Motor neuron (in vitro differentiated cells): ENCODE data around the gene TBXT. TPM values are rescaled to one million over a fixed set of nuclear protein-coding genes. Genes with fewer than 3 reads are reported as not detected.

Experiments
- ATAC-seq, 8 experiments: fragments of 200-7000 bp; cut with Tn5 transposase; replicated peaks in 6 of 8; 2 replicates each; pipeline ENCODE4 v1.8.0; 2021; ENCODE audit warnings: mild to moderate bottlenecking in 8 of 8, moderate library complexity in 8 of 8
- H3K27ac ChIP-seq, 2 donors: fragments of 250-450 bp; sonication (Bioruptor Pico); 2 replicates each; pipeline ENCODE4 v1.9.0; 2021; ENCODE audit warnings: antibody characterized with exemption in 2 of 2, mild to moderate bottlenecking in 2 of 2, moderate library complexity in 1 of 2
- H3K4me1 ChIP-seq, 2 donors: fragments of 250-450 bp; sonication (Bioruptor Pico); replicated peaks in 1 of 2; 2 replicates each; pipeline ENCODE4 v1.6.1; 2021; ENCODE audit warnings: antibody characterized with exemption in 2 of 2, mild to moderate bottlenecking in 2 of 2, moderate library complexity in 1 of 2
- H3K4me3 ChIP-seq, 5 donors: fragments of 250-450 bp; sonication (Bioruptor Pico); 2 replicates each; pipeline ENCODE4 v1.9.0; 2021; ENCODE audit warnings: antibody characterized with exemption in 5 of 5, mild to moderate bottlenecking in 5 of 5, moderate library complexity in 4 of 5
- whole genome bisulfite sequencing, 10 experiments: fragments of 450-650 bp; shearing (Covaris generic); methylation state at CpG; one replicate each; pipeline ENCODE4 v1.0.0; 2022; 5-methylcytosine and 5-hydroxymethylcytosine counted together
- in situ Hi-C, 9 experiments: fragments of 400-800 bp; cut with MboI; loops; one replicate each; pipeline ENCODE4 v1.15.0; 2021; ENCODE audit warnings: low sequenced_read_pairs in 9 of 9, low pct_unique_long_range_greater_than_20kb in 2 of 9; ENCODE audit not compliant: unreplicated experiment in 9 of 9
- total RNA-seq, 8 experiments: library from RNA; unstranded; fragments of 300-600 nt; gene quantifications; 2 replicates each; pipeline versions ENCODE4 v1.2.3 to v1.2.4, GENCODE V29; 2022

The TBXT gene
- total RNA-seq, 8 experiments from 2014 or later: 0.13 to 0.28 TPM; not detected in 6

DNA sequence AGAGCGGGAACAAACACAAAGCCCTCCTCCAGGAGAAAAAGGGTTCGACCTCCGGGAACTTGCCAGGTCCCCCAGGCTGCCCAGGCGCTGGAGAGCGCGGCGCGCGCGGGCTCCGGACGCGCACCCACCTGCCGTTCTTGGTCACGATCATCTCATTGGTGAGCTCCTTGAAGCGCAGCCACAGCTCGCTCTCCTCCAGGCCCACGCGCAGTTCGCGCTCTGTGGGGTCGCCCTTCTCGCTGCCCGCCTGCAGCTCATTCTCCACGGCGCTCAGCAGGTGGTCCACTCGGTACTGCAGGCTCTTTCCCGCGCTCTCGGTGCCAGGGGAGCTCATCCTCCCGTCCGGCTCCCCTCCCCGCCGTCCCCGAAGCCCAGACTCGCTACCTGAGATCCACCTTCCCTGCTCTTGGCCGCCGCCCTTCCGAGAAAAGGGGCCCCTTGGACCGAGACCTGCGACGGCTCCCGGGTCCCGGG lies 356 bp downstream of the TBXT start:
- Histone ChIP-seq H3K4me1 (peaks cover 9 to 19% of the 10 kb centered on the region in 2 donors), H3K27ac (no peak overlapping the region), H3K4me3 (no peak overlapping the region)
- in situ Hi-C loops: loop anchor here in 2 of 9 experiments (25.0 kb wide), 3 partner anchors 95 to 245 kb away; partner anchors contain the start of gene MPC1 (in 1 of the 2)
- 0 to 10% (median 0%) methylated on average over 1 to 8 of the region's 44 CpGs; no CpG with 5 or more reads in 5 of the 10 experiments for WGBS, 10 experiments
- ATAC-seq: peak in 1 of 8 experiments; percentile 15

DNA sequence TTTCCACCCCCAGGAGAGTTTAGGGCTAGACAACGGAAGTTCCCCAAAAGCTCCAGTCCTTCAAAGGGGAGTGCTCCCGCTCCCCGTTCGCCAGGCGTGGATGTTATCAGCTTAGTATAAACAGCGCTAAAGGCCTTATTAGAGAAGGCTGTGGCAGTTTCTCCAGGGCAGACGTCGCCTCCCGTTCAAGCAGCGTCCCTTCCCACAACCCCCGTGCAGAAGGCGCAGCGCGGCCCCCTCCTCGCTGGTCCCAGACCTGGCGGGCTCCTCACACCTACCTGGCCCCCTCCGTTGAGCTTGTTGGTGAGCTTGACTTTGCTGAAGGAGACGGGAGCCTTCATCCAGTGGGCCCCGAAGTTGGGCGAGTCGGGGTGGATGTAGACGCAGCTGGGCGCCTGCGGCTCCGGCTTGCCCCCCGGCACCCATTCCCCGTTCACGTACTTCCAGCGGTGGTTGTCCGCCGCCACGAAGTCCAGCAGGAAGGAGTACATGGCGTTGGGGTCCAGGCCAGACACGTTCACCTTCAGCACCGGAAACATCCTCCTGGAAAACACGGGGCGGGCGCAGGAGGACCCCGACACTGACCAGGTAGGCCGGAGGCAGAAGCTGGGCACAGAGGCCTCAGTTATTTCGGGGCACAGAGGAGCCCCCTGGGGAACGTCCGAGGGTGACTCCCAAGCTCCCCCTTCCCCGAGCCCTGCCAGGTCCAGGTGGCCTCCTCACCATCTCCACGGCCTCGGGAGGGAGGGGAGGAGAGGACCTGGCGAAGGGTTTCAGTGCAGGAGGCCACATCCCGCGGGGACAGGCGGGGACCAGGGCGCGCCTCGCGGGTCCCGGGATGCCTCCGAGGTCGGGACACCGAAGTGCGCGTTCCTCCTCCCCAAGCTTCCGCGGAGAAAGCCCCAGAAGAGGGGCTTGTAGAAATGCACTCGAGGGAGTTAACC lies 1.1 kb downstream of the TBXT start:
- no peak for ATAC-seq
- in situ Hi-C loops: loop anchor here in 2 of 9 experiments (25.0 kb wide), 3 partner anchors 96 to 246 kb away; partner anchors contain the start of gene MPC1 (in 1 of the 2)
- Histone ChIP-seq H3K4me3 (no peak overlapping the region), H3K27ac (no peak overlapping the region), H3K4me1 (peaks cover 9 to 19% of the 10 kb centered on the region in 2 donors)
- 0 to 4% (median 1%) methylated on average over 1 to 19 of the region's 63 CpGs; no CpG with 5 or more reads in 4 of the 10 experiments for WGBS, 10 experiments

DNA sequence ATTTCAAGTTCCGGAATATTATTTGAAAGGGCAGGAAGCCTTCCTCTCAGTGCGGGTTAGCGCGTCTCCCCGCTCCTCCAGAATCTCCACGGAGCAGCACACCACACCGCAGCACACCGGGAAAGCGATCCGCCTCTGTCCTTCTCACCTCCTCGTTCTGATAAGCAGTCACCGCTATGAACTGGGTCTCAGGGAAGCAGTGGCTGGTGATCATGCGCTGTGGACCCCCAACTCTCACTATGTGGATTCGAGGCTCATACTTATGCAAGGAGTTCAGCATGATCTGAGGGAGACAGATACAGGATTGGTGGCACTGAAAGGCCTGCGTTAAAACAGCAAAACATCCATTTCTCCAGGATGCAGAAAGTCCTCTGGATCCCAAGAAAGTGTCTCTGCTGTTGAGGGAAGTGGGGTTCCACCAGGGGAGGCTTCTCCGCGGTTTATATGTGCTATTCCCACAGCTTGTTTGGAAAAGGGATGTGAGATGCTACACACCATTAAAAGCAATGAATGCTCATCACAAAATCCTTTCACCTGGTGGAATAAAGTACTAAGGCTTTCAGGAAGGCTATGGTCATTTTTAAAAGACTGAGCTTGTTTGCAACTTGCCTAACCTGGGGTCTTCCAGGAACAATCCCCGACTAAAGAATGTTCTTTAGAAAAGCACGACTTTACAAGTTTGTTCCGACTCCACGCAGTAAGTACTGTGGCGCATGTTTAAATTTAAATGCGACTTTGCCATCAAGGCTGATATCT lies 1.9 kb downstream of the TBXT start:
- Histone ChIP-seq H3K4me1 (peaks cover 9 to 19% of the 10 kb centered on the region in 2 donors), H3K27ac (no peak overlapping the region), H3K4me3 (no peak overlapping the region)
- 0 to 25% (median 13%) methylated on average over 1 to 18 of the region's 23 CpGs; no CpG with 5 or more reads in 1 of the 10 experiments for WGBS, 10 experiments
- ATAC-seq: no peak
- in situ Hi-C loops: loop anchor here in 2 of 9 experiments (25.0 kb wide), 3 partner anchors 97 to 247 kb away; partner anchors contain the start of gene MPC1 (in 1 of the 2)

DNA sequence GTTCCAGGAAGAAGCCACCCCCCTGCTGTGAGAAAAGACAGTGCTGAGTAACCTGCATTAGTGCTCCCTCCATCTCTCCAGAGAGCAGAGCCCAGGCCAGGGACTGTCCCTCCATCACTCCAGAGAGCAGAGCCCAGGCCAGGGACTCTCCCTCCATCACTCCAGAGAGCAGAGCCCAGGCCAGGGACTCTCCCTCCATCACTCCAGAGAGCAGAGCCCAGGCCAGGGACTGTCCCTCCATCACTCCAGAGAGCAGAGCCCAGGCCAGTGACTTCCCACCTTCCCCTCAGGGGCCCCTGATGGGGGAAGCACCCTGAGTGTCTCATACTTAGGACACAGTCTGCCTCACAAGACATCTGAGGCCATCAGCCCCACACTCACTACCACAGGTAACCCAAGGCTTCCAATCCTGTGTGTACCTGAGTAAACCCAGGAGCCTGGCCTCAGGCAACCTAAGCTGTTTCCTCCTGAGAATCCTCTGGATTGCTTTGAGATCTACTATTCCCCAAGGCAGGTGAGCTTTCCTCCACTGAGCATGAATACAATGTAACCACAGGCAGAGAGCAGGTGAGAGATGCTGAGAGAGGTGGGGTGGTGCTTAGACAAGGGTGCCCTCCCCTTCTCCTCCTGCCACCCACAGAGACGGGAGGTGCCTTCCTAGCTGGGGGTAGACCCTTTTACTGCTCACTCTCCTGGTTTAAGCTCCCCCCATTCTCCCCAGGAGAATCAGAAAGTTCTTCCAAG lies 4.9 kb downstream of the TBXT start:
- in situ Hi-C loops: loop anchor here in 2 of 9 experiments (25.0 kb wide), 3 partner anchors 100 to 250 kb away; partner anchors contain the start of gene MPC1 (in 1 of the 2)
- ATAC-seq: no peak
- 0% methylated on average over 1 of the region's 1 CpG; no CpG with 5 or more reads in 9 of the 10 experiments for WGBS, 10 experiments
- H3K27ac ChIP-seq: no peak overlapping the region
- H3K4me1 ChIP-seq: peaks cover 2 to 5% of the 10 kb centered on the region in 2 donors
- H3K4me3 ChIP-seq: no peak overlapping the region

DNA sequence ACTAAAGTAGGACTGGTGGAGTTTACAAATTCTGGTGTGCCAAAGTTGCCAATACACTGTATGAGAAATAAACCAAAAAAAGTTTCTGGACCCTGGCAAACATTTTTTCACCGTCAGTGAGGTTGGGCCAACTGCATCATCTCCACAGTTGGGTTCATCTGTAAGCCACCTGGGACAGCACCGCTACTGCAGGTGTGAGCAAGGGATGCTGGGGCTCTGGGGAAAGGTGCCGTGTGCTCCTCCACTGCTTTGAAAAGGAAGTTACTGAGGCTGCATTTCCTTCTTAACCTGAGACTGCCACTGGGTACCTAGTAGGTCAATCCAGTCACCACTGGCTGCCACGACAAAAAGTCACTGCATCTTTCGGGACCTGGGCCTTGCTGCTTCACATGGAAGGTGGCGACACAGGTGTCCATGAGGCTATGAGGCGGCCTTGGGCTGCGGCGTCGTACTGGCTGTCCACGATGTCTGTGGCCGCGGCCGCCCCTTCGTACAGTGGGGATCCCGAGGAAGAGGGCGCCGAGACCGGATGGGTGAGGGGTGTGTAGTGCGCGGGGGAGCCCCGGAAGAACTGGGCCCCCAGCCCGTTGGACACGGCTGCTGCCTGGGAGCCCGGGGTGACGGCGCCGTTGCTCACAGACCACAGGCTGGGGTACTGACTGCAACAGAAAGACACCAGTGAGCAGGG lies 9.6 kb downstream of the TBXT start:
- WGBS, 10 experiments: 40 to 100% (median 81%) methylated on average over 1 to 11 of the region's 28 CpGs; no CpG with 5 or more reads in 3 of the 10 experiments
- no peak overlapping the region for H3K4me3 ChIP-seq
- ATAC-seq: no peak
- H3K4me1 ChIP-seq: no peaks in the 10 kb centered on the region
- in situ Hi-C loops: loop anchor here in 2 of 9 experiments (25.0 kb wide), 3 partner anchors 104 to 254 kb away; partner anchors contain the start of gene MPC1 (in 1 of the 2)
- no peak overlapping the region for H3K27ac ChIP-seq

DNA sequence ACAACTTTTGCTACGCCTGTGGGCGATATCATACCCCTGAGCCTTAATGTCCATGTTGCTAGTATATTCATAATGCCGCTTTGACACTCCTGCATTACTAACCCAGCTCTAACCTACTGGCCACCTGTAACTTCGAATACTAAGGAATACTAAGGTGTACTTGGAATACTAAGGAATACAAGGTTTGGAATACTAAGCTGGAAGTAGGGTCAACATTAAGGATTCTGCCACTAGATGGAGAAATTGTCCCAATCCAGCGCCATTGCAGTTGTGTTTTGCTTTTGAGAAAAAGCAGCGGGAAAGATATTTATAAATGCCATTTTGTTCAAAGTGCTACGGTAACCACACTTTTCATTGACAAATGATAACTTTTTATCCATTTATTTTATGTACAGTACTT lies 10.7 kb downstream of the TBXT start:
- Histone ChIP-seq H3K4me1 (no peaks in the 10 kb centered on the region), H3K27ac (no peak overlapping the region), H3K4me3 (no peak overlapping the region)
- 6 to 87% (median 23%) methylated on average over 3 to 7 of the region's 7 CpGs for WGBS, 10 experiments
- in situ Hi-C loops: loop anchor here in 2 of 9 experiments (25.0 kb wide), 3 partner anchors 105 to 255 kb away; partner anchors contain the start of gene MPC1 (in 1 of the 2)
- peak in 2 of 8 experiments; percentile 43 to 59 for ATAC-seq

DNA sequence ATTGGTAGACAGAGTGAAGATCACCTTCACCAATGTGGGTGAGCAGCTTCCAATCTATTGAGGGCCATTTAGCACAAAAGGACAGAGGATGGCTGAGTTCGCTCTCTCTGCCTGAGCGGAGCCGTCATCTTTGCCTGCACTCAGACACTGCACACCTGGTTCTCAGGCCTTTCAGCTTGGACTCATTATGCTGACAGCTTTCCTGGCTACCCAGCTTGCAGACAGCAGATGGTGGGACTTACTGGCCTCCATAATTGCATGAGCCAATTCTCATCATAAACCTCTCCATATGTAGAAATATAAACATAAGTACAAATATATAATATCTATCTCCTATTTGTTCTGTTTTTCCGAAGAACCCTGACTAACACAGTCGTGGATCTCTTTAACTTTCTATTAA lies 13.7 kb downstream of the TBXT start:
- no peak for ATAC-seq
- in situ Hi-C loops: loop anchor here in 2 of 9 experiments (25.0 kb wide), 3 partner anchors 108 to 258 kb away; partner anchors contain the start of gene MPC1 (in 1 of the 2)
- Histone ChIP-seq H3K4me1 (no peaks in the 10 kb centered on the region), H3K27ac (no peak overlapping the region), H3K4me3 (no peak overlapping the region)
- WGBS, 10 experiments: 12 to 78% (median 54%) methylated on average over 1 to 5 of the region's 5 CpGs; no CpG with 5 or more reads in 1 of the 10 experiments

DNA sequence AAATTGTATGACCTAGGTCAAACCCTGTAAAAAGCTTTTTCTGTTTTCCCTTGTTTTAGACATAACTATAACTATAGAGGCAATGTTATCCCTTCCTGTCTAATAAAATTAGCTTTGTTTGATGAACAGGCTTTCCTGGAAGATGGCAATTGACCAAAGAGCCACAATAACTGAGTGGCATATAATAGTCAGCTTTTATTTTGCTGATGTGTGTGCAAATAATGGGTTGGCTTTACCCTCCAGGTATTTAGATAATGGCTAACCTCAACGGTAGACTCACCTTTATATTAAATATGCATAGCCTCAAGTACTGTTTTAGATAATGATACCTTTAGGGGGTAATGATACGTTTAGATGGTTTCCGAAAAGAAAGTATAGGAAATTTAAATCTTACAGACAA lies 15.0 kb downstream of the TBXT start:
- in situ Hi-C loops: loop anchor here in 2 of 9 experiments (25.0 kb wide), 3 partner anchors 110 to 260 kb away; partner anchors contain the start of gene MPC1 (in 1 of the 2)
- H3K4me1 ChIP-seq: no peaks in the 10 kb centered on the region
- no peak overlapping the region for H3K27ac ChIP-seq
- no peak overlapping the region for H3K4me3 ChIP-seq
- WGBS, 10 experiments: 3 to 93% (median 46%) methylated on average over 1 to 3 of the region's 3 CpGs; no CpG with 5 or more reads in 1 of the 10 experiments
- no peak for ATAC-seq

DNA sequence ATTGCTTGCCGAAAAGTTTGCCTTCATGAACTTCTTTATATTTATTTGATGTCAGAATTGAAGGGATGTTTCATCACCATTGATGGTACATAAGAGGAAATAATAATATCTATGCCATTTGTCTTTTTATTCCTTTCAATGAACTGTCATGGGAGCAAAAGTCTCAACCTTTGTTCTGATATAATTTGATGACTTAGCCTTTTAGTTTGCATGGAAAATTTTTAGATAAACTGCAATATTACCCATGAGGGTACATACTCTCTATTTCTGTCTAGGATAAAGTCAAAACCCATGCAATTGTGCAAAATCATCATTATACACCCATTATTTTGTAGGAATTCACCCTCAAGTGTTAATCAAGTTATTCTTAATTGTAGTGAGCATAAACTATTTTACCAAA lies 15.9 kb downstream of the TBXT start:
- H3K27ac ChIP-seq: no peak overlapping the region
- ATAC-seq: no peak
- in situ Hi-C loops: loop anchor here in 2 of 9 experiments (25.0 kb wide), 3 partner anchors 111 to 261 kb away; partner anchors contain the start of gene MPC1 (in 1 of the 2)
- WGBS, 10 experiments: 0 to 100% (median 76%) methylated on average over 1 of the region's 1 CpG; no CpG with 5 or more reads in 2 of the 10 experiments
- H3K4me1 ChIP-seq: no peaks in the 10 kb centered on the region
- H3K4me3 ChIP-seq: no peak overlapping the region

DNA sequence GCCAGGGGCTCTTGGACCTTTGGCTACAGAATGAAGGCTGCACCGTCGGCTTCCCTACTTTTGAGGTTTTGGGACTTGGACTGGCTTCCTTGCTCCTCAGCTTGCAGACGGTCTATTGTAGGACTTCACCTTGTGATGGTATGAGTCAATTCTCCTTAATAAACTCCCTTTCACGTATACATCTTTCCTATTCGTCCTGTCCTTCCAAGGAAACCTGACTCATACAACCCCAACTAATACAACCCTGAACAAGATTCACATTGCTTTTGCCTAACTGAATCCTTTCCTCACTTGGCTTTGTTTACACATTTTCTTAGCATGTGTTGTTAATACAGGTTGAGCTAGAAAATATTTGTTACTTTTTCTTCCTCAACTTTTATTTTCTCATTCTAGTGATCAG lies 21.9 kb downstream of the TBXT start:
- in situ Hi-C loops: no loop called here
- ATAC-seq: no peak
- Histone ChIP-seq H3K4me1 (no peaks in the 10 kb centered on the region), H3K4me3 (no peak overlapping the region), H3K27ac (no peak overlapping the region)
- whole genome bisulfite sequencing, 10 experiments: 14 to 80% (median 57%) methylated on average over 2 to 5 of the region's 5 CpGs; no CpG with 5 or more reads in 1 of the 10 experiments

DNA sequence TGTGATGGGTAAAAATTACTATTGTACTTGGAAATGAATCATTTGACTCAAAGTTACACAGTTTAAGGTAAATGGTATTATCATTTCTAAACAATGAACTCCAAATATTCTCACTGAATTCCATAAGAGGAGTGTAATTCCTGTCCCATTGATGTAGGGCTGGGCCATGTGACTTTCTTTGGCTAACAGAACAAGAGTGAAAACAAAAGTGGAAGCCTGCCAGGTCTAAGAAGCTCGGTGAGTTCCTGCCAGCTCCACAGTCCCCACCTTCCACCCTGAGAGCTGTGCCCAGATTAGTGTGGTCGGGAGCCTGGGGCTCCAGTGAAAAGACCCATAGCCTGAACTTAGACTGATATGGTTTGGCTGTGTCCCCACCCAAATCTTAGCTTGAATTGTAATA lies 24.6 kb downstream of the TBXT start:
- Histone ChIP-seq H3K4me1 (no peaks in the 10 kb centered on the region), H3K4me3 (no peak overlapping the region), H3K27ac (no peak overlapping the region)
- no peak for ATAC-seq
- in situ Hi-C loops: no loop called here
- 0 to 88% (median 0%) methylated on average over 1 of the region's 2 CpGs; no CpG with 5 or more reads in 7 of the 10 experiments for WGBS, 10 experiments
